ENCODE results near the gene TNS4.

TNS4 gene

DNA sequence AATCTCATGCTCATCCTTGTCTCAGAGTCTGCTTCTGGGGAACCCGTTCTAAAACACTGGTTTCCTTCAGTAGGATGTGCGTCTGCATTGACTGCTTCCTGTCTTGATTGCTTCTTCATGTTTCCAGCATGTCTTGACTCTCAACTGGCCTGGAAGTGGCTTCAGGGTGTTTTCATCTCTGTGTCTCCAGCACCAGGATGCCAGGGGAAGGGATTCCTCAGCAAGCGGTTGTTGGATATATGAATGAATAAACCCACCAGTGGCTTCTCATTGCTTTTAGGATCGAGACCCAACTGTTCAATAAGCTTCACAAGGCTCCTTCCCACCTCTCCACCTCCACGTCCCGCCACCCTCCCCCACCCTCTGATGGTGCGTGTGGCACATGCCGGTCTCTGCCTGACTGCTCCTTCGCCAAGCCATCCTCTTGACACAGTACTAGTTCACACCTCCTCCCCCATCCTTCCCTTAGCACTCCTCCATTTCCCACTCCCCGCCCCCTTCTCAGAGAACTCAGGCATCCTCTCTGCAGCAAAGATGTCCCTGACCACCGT is 14.1 kb upstream of the TNS4 start:
- H3K4me3 ChIP-seq (ENCODE audit: low read length), result no peak overlapping the region
- TF ChIP-seq ZNF274 (IDR thresholded peaks at IDR 0.05; ENCODE audit: low read depth, low read length), result no peak

GRCh38 chr17:40515011-40515410 is 13.6 kb upstream of the TNS4 start:
- TF ChIP-seq ZNF274 (IDR thresholded peaks at IDR 0.05; ENCODE audit: low read depth, low read length), result no peak
- H3K4me3 ChIP-seq (ENCODE audit: low read length), result no peak overlapping the region

GRCh38 chr17:40514013-40514875 is 12.8 kb upstream of the TNS4 start:
- no peak overlapping the region for H3K4me3 ChIP-seq (ENCODE audit: low read length)
- no peak for TF ChIP-seq ZNF274 (IDR thresholded peaks at IDR 0.05; ENCODE audit: low read depth, low read length)

DNA sequence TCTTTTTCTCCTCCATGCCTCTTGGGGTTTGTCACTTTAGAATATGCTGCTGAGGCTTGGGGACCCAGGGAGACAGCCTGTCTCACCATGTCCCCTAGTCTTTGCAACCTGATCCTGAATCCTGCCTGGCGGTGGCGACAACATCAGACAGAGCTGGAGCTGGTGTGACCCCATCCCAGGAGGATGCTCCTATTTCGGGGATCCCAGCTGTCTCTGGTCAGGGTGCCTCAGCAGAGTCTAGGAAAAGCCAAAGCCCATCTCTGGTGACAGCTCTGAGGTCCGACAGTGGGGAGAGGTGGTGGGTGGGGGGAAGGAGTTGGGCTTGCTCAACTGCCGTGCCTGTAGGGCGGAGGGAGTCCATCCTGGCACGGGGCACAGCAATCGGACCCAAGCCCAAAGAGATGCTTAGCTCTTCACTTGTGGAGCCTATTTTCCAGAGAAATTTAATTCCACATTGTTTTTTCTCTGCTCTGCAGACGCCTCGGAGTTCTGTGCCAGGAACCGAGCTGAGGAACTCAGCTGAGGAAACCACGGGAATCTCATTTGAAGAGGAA is 10.3 kb upstream of the TNS4 start:
- no peak for TF ChIP-seq ZNF274 (IDR thresholded peaks at IDR 0.05; ENCODE audit: low read depth, low read length)

DNA sequence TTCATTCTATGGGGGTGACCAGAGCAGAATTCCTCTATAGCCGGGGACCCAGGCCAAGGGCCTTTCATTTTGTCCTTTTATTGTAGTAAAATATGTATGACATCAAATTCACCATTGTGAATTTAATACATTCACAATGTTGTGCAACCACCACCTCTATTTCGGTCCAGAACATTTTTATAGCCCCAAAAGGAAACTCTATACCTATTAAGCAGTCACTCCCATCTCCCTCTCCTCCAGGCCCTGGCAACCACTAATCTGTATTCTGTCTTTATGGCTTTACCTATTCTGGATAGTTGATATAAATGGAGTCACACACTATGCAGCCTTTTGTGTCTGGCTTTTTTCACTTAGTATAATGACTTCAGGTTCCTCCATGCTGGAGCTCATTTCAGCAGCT is 9.7 kb upstream of the TNS4 start:
- no peak overlapping the region for H3K4me3 ChIP-seq (ENCODE audit: low read length)
- no peak for TF ChIP-seq ZNF274 (IDR thresholded peaks at IDR 0.05; ENCODE audit: low read depth, low read length)

More for the DNA sequence above, 10.3 kb upstream of the TNS4 start:
- H3K4me3 ChIP-seq (ENCODE audit: low read length), result no peak overlapping the region

DNA sequence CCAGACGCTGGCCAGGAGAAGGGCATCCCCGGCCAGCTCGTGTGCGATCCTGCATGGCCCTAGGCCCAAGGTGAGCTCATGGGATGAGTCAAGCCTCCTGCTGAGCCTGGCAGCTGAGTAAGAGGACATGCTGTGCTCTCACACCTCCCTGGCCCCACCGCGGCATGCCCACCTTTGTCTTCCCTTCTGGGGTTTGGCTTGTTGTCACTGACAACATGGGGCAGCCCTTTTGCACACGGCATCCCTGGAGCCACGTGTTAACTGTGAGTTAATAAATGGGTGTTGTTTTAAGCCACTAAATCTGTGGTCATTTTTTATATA is 8.9 kb upstream of the TNS4 start:
- TF ChIP-seq ZNF274 (IDR thresholded peaks at IDR 0.05; ENCODE audit: low read depth, low read length), result no peak

GRCh38 chr17:40509626-40510327 is 8.4 kb upstream of the TNS4 start:
- TF ChIP-seq ZNF274 (IDR thresholded peaks at IDR 0.05; ENCODE audit: low read depth, low read length), result no peak
- H3K4me3 ChIP-seq (ENCODE audit: low read length), result no peak overlapping the region

More for the DNA sequence above, 8.9 kb upstream of the TNS4 start:
- H3K4me3 ChIP-seq (ENCODE audit: low read length), result no peak overlapping the region

- H3K4me3 ChIP-seq (ENCODE audit: low read length), result no peak overlapping the region
- TF ChIP-seq ZNF274 (IDR thresholded peaks at IDR 0.05; ENCODE audit: low read depth, low read length), result no peak
These were observed 5.4 kb upstream of the TNS4 start for GRCh38 chr17:40506786-40507185.

DNA sequence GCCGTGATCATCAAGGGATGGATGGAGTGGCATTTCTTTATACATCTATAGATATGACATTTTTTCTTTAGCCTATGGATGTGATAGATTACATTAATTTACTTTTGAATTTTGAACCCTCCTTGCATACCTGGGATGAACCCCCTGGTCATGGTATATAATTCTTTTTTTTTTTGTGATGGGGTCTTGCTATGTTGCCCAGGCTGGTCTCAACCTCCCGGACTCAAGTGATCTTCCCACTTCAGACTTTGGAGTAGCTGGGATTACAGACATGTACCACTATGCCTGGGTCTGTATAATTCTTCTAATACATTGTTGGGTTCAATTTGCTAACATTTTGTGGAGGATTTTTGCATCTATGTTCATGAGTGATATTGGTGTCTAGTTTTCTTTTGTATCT is 1.7 kb upstream of the TNS4 start:
- no peak overlapping the region for H3K4me3 ChIP-seq (ENCODE audit: low read length)
- TF ChIP-seq ZNF274 (IDR thresholded peaks at IDR 0.05; ENCODE audit: low read depth, low read length), result no peak

- no peak for TF ChIP-seq ZNF274 (IDR thresholded peaks at IDR 0.05; ENCODE audit: low read depth, low read length)
- H3K4me3 ChIP-seq (ENCODE audit: low read length), result no peak overlapping the region
These were observed 1.3 kb upstream of the TNS4 start for GRCh38 chr17:40502716-40503115.

GRCh38 chr17:40500709-40501108 is 714 bp downstream of the TNS4 start:
- no peak for TF ChIP-seq ZNF274 (IDR thresholded peaks at IDR 0.05; ENCODE audit: low read depth, low read length)
- no peak overlapping the region for H3K4me3 ChIP-seq (ENCODE audit: low read length)

DNA sequence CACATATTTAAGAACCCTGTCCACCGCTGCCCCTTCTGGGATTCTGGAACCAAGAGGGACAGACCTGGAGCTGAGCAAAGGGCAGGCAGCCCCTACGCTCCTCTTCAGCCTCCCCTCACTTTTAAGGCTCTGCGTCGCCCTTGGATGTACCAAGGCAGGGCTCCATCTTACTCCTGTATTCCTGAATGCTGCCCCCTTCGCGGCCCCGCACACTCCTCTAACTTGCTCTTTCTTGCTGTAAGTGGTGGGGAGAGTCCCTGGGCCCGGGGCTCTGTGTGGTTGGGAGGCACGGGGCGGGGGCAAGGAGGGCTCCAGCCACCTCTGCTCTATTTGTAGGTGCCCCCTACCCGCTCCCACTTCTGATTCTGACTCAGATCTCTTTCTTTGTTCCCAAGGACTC is 1.2 kb downstream of the TNS4 start:
- no peak overlapping the region for H3K4me3 ChIP-seq (ENCODE audit: low read length)
- no peak for TF ChIP-seq ZNF274 (IDR thresholded peaks at IDR 0.05; ENCODE audit: low read depth, low read length)

DNA sequence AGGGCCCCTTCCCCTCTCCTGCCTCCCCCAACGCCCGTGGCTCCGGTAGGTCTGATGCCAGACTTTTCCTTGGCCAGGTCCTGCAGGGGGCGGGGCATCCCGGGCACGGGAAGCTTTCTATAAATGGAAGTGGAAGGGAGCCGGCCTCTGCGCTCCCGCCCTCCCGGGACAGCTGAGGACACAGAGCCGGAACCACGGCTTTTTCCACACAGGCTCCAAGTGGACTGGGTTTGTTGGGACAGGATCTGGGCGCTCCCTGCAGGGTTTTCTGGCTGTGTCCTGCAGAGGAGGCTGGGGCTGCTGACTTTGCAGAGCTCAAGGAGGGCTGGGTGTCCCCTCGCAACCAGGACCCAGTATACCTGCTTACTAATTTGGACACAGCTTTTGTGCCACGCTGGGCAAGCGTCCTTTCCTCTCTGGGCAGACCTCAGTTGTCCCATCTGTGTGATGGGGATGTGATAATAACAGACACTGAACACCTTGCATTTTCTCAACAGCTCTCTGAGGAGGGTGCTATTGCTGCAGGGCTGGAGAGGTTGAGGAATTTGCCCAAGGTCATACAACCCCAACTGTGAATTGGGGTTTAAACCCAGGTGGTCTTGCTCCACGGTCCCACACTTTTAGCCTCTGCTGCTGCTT is 1.8 kb downstream of the TNS4 start:
- TF ChIP-seq ZNF274 (IDR thresholded peaks at IDR 0.05; ENCODE audit: low read depth, low read length), result no peak
- H3K4me3 ChIP-seq (ENCODE audit: low read length), result no peak overlapping the region

Data from GM08714 (cell line).